GM21515 (cell line): ENCODE measurements around the gene SOD2.
"Not testable (repeated sequence)": the region's sequence is repeated elsewhere in the genome, so short reads cannot be mapped to it uniquely, and the experiment has no call there.

Source experiments
- ATAC-seq: cut with Tn5 transposase; IDR thresholded peaks from one replicate; pipeline ENCODE4 v1.9.1; 2021; ENCODE audit not compliant: unreplicated experiment

The SOD2 gene

DNA sequence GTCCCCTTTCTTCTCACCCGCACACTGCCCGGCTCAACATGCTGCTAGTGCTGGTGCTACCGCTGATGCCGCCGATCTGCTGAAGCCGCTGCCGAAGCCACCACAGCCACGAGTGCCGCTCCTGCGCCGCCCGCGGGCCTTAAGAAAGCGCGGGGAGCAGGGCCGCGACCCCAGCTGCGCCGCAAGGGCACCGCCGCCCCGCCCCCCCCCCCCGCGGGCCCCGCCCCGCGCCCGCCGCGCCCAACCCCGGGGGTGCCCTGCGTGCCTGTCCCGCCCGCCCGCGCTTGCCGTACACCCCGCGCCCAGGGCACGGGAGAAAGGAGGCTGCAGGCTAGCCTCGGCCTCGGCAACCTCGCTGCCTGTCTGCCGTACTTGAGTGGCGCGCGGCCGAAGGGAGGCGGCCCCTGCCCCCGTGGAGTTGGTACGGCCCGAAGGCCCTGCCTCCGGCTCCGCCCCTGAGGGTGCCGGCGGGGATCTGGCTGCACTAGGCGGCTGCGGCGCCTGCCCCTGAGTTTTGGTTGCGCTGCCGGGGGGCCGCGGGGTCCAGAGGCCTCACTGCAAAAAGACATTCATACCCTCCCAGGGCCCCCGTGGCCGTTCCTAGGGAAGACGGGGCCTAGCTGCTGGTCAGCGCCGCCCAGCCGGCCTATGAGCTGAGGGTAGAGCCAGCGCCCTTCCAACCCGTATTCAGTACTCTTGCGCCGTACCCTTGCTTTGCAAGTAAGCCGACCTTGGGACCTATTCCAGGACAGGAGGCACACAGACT is at the start of gene SOD2:
TSS of gene SOD2 (minus strand) at position 114 of the 766 bp plus-strand sequence. CDS start at position 40, 74 bp downstream.
- ATAC-seq, result peak; percentile 73

DNA sequence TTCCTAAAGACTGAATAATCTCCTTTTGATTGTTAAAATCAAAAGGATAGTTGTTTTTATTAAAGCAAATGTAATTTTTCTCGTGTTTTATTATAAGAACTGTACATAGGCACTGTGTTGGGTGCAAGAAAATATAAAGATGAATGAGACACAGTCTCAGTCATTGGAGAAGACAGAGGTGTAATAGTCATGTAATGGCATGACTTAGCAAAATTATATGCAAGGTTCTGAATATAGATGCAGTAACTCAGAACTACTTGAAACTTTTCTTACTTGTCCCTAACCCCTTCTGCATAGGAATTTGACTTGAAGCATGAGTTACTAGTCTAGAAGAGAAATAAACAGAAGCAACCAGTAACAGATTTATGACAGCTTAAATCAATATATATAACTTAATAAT is 49.1 kb upstream of the SOD2 start:
- no peak for ATAC-seq

DNA sequence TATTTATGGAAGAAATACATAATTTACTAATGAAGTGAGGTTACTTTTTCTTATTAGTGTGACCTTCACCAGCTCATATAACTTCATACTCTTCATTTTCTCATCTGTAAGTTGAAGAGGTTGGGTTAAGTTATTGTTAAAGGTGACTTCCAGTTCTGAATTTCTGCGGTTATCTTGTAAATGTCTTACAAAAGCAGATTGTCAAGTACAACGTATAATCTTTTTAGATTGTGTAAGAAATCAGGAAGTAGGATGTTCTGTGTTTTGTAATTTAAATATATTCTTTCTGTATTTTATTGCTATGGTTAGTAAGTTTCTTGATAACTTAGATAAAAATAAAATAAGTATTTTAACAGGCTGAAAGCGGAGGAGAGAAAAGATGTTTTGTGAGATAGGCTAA is 46.3 kb upstream of the SOD2 start:
- no peak for ATAC-seq

DNA sequence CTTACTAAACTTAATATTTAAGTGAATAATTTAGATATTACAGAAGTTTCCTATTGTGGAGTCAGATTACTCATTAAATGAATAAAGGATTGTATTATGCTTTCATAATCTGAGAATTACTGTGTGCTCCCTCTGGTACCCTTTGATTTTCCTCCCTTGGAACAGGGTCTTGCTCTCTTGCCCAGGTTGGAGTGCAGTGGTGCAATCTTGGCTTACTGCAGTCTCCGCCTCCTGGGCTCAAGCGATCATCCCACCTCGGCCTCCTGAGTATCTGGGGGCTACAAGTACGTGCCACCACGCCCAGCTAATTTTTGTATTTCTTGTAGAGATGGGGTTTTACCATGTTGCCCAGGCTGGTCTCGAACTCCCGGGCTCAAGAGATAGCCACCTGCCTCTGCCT is 43.9 kb upstream of the SOD2 start:
- ATAC-seq, result no peak

DNA sequence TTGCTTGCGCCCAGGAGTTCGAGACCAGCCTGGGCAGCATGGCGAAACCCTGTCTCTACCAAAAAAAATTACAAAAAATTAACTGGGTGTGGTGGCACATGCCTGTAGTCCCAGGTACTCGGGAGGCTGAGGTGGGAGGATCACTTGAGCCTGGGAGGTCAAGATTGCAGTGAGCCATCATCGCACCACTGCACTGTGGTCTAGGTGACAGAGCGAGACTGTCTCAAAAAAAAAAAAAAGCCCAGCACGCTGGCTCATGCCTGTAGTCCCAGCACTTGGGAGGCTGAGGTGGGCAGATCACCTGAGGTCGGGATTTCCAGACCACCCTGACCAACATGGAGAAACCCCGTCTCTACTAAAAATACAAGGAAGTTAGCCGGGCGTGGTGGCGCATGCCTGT is 40.4 kb upstream of the SOD2 start:
- not testable (repeated sequence) for ATAC-seq

DNA sequence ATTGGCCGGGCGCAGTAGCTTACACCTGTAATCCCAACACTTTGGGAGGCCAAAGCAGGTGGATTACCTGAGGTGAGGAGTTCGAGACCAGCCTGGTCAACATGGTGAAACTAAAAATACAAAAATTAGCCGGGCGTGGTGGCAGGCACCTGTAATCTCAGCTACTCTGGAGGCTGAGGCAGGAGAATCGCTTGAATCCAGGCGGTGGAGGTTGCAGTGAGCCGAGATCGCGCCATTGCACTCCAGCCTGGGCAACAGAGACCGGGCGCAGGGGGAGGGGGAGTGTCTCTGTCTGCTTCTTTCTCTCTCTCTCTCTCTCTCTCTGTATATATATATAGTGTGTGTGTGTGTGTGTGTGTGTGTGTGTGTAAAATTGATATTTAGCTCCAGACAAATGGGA is 39.5 kb upstream of the SOD2 start:
- ATAC-seq, result not testable (repeated sequence)

DNA sequence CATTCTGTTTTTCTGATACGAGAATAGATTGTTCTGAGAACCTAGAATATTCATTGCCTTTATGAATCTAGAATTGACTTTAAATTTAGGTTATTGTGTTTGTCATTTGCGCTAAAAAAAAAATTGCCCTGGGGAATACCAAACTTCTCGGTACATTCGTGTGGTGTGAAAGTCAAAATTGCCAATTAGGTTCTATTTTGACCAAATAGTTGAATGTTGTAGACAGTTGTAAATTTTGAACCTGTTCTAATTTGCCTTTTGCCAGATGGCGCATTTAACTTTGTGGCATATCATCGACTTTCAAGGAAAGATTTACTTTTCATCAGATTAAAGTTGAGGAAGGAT is 37.3 kb upstream of the SOD2 start:
- ATAC-seq, result no peak

DNA sequence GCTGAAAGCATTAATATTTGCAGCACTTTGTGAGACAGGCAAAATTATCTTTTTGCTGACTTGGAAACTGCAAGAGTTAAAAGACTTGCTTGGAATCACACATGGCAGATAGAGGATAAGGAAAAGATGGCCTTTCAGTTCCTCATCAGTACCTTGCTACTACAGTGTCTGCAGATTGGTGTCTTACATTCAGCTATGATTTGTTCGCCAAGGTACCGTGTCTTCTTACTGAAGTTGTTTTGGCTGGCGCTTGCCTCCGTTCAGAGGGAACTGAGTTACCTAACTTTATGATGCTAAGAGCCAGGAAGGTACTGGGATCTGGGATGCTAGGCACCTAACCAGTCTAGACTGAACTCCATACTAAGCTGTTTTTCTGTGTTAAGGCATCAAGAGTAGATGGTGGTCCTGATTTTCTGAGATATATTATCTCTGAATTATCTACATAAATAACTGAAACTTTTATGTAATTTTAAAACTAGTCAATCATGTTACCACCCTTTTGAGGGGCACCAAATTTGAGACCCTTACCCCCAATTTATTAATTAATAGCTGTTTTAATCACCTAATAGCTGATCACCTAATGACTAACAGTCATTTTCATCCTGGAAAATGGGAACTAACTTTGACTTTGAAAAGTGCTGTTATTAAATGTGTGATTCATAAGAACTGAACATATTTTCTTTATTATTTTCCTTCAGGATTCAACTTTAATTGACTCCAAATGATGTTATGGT is 36.7 kb upstream of the SOD2 start:
- peak; percentile 16 for ATAC-seq

DNA sequence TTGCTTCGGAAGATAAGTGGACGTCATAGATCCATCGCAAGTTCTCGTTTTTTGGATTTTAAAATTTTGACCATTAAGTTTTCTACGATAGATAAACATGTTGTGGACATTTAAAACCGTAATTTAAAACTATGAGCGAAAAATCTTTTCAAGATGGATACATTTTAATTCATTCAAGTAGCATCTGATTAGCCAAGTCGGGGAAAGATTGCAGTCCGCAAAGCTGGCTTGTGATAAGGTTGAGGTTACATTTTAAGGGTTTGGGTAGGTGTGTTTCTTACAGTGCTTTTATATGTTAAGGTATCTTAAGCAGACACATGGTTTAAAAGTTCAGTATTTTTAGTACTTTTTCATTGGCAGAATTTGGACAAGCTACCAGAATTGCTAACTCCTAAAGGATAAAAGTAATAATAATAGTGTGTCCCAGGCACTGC is 35.5 kb upstream of the SOD2 start:
- ATAC-seq, result no peak

DNA sequence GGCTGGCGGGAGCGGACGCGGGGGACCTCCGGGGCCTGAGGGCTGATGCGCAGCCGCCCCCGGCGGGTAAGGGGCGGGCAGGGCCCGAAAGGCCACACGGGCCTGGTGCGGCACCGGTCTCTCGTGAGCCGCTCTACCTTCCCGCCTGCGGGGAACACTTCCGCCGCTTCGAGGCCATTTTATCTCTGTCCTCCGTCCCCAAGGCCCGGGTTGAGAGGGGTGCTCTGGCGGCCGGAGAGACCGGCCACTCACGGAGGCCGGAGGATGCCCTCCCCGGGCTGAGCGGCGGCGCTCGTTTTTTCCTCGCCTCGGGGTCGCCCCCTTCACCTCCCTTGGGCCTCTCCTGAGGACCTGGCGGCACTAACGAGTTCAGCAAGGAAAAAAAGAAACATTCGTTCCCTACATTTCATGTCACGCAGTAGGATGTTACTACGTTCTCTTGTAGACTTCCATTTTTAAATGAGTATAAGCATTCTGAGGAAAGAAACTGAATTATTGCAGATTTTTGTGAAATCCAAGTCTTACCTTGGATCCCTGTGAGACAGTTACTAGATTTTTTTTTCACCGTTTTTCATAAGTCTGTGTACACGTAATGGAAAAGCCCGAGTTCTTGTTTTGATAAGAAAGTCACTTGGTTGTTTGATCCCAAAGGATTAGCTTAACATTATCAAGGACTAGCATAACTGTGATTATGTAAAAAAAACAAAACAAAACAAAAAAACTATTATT is 34.8 kb upstream of the SOD2 start:
- peak; percentile 41 for ATAC-seq

DNA sequence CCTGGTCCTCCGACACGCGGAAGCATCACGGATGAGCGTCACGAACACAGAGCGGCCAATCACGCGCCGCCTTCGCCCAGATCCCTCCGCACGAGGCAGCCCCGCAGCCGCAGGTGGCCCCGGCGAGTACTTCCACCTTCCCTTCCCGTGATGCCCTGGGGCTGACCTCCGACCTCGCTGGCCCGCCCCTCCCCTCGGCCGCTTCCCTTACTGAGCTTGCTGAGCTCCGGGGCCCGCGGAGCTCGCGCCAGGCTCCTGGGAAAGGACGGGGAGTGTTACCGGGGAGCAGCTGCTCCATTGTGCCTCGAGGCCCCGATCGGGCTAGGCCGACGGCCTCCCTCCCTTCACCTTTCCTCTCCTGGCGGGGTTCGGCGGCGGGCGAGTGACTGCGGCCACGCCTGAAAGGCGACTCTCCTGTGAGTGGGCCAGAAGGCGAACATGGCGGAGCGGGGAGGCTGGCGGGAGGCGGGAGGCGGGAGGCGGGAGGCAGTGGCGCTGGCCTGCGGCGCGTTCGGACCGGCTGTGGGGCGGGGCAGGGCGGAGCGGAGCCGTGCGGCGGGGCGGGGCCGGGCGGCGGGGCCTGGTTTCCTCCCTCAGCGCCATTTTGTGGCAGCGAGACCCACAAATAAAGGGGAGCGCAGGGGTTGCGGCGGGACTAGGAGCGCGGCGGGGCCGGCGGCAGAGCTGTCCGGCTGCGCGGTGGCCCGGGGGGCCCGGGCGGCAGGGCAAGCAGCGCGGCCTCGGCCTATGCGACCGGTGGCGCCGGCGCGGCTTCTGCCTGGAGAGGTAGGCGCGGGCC is 34.1 kb upstream of the SOD2 start, which contains the start of gene WTAP:
TSS of gene WTAP (plus strand) at position 589 of the 799 bp plus-strand sequence. CDS start 8,760 bp downstream, outside the sequence.
- ATAC-seq, result peak; percentile 73

DNA sequence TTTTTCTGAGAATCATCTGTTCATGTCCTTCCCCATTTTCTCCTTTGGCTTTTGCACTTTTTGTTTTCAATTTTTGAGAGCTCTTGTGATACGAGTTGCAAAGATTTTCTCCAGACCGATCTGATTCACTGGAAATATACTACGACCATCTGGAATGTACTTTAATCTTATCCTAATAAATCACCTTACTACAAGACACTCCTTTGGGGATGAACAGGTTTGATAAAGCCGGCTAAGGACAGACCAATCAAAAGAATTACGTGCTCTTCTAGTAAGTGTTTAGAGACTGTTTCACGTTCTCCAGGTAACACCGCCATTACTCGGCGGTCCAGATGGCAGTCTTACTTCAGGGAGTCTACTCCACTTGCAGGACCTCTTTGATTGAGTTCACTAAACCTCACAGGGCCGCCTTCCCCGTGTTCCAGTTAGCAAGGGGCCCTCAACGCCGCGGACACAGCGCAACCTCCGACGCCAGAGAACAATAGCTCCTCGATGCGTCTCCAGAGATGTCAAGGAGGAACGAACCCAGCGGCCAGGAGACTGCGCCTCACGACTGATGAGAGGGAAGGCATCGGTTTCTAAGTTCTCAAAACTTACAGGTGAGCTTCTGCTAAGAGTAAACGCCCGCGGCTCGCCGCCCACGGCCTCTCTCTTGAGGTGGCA is 33.3 kb upstream of the SOD2 start:
- peak; percentile 11 for ATAC-seq

DNA sequence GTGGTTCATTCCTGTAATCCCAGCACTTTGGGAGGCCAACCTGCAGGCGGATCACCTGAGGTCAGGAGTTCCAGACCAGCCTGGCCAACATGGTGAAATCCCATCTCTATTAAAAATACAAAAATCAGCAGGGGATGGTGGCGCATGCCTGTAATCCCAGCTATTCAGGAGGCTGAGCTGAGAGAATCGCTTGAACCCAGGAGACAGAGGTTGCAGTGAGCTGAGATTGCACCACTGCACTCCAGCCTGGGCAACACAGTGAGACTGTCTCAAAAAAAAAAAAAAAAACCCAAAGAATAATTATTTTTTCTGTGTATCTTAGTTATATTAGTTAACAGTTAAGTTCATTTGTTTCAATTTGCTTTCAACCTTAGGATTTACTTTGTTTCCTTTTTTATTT is 32.2 kb upstream of the SOD2 start:
- ATAC-seq, result not testable (repeated sequence)

DNA sequence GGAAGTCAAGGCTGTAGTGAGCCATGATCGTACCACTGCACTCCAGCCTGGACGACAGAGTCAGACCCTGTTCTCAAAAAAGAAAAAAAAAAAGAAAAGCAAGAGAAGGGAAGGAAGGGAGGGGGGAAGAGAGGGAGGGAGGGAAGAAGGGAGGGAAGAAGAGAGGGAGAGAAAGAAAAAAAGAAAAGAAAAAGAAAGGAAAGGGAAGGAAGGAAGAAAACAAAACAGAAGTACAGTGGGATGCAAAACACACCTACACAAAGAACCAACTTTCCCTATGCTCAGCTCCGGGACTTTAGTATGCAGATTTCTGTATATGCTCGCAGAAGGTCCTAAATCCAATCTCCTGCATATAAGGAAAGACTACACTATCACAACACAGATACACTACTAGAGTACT is 31.7 kb upstream of the SOD2 start:
- ATAC-seq, result no peak

DNA sequence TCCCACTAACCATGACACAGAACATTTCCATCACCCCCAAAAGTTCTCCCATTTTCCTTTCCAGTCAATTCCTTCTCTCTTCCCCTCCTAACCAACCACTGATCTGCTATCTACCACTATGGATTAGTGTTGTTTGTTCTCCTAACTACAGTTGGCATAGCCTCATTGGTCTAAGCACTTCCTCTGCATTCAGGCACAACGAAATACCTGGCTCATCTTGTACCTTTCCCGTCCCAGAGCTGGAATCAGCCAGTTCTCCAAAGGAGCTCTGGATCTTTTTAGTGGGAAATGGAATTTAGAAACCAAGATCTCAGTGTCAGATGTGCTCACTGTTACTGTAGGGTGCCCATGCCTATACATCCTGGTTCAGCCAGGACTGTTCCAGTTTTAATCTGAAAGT is 30.2 kb upstream of the SOD2 start:
- no peak for ATAC-seq

DNA sequence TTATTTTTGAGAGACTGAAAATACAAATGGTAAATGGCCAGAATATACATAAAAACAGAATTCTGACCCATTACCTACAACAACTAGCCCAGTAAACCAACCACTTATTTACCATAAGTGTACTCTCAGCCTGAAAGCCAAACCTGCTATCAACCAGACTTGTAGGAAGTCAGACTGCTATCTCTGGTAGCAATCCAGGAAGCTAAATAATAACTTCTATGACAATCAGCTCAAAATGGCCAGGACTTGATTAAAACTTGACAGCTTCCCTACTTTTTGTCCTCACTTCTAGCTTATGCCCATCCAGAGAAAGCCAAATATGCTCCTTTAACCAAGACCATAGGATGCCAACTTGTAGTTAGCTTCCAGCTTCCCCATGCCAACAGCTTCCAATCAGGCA is 29.6 kb upstream of the SOD2 start:
- ATAC-seq, result no peak

DNA sequence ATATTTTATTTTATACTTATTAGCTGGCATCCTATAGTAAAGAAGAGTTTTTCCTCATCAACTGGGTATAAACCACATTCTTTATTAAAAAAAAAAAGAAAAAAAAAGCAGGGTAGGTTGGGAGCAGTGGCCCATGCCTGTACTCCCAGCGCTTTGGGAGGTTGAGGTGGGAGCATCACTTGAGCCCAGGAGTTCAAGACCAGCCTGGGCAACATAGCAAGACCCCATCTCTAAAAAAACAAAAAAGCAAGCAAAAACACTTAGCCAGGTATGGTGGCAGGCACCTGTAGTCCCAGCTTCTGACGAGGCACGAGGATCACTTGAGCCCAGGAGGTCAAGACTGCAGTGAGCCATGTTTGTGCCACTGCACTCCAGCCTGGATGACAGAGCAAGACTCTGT is 28.9 kb upstream of the SOD2 start:
- ATAC-seq, result not testable (repeated sequence)

DNA sequence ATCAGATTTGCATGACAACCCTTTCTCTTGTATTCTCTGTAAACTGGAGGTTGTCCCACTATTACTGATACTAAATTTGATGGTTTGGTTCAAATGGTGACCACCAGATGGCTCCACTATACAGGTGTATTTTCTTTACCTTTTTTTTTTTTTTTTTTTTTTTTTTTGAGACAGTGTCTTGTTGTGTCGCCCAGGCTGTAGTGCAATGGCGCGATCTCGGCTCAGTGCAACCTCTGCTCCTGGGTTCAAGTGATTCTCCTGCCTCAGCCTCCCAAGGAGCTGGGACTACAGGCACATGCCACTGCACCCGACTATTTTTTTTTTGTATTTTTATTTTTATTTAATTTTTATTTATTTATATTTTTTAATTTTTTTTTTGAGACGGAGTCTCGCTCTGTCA is 27.7 kb upstream of the SOD2 start:
- ATAC-seq, result no peak

DNA sequence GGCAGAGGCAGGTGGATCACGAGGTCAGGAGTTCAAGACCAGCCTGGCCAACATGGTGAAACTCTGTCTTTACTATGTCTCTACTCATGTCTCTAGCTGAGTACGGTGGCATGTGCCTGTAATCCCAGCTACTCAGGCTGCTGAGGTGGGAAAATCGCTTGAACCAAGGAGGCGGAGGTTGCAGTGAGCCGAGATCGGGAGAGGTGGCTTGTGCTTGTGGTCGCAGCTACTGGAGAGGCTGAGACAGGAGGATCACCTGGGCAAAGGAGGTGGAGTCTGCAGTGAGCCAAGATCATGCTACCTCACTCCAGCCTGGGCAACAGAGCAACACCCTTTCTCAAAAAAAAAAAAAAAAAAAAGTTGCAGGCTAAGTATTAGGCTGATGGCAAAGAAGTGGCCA is 26.2 kb upstream of the SOD2 start:
- no peak for ATAC-seq

DNA sequence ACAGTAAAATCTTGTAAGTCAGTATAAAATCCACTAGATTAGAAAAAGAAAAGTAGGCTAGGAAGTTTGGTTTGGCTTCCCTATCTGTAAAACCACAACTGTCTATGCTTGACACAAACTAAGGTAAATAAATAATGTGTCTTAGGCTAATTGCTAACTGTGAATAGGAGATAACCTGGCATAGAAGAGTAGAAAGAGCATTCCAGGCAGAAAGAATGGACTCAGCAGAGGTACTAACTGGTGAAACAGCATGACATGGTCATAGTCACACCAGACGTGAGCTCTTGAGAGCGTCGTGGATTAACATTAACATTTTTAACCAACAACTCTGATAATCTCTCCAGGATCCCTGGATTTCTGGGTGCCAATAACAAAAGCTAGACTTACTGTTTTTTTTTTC is 25.6 kb upstream of the SOD2 start:
- ATAC-seq, result no peak
